DOHH2 (cell line): ENCODE measurements around the gene MECP2.

Experiments
- H3F3A ChIP-seq: fragments of 200-600 bp; sonication (generic), shearing (Covaris generic); 2 replicates; pipeline ENCODE4 v1.6.0; 2016; ENCODE audit warnings: antibody characterized with exemption, mild to moderate bottlenecking; ENCODE audit not compliant: control insufficient read depth, insufficient read depth
- H3K27ac ChIP-seq: fragments of 200-600 bp; sonication (generic); 2 replicates; pipeline ENCODE4 v1.5.1; 2014; ENCODE audit warnings: low read depth, mild to moderate bottlenecking, low read length, moderate library complexity
- H3K27me3 ChIP-seq: fragments of 200-600 bp; sonication (generic); 2 replicates; pipeline ENCODE4 v1.6.1; 2014; ENCODE audit warnings: mild to moderate bottlenecking, low read length, mixed read lengths; ENCODE audit not compliant: control insufficient read depth
- H3K36me3 ChIP-seq: fragments of 200-600 bp; sonication (generic); 2 replicates; pipeline ENCODE4 v1.6.1; 2014; ENCODE audit warnings: mild to moderate bottlenecking, low read length, moderate library complexity, mixed read lengths; ENCODE audit not compliant: control insufficient read depth
- H3K4me1 ChIP-seq: fragments of 200-600 bp; sonication (generic); 2 replicates; pipeline ENCODE4 v1.6.1; 2014; ENCODE audit warnings: mild to moderate bottlenecking, low read length, mixed read lengths; ENCODE audit not compliant: control insufficient read depth
- H3K4me2 ChIP-seq: fragments of 200-600 bp; sonication (generic); 2 replicates; pipeline ENCODE4 v1.6.0; 2014; ENCODE audit warnings: mild to moderate bottlenecking, low read length, moderate library complexity
- H3K4me3 ChIP-seq: fragments of 200-600 bp; sonication (generic); 2 replicates; pipeline ENCODE4 v1.5.1; 2014; ENCODE audit warnings: mild to moderate bottlenecking, low read length, mixed read lengths
- H3K79me2 ChIP-seq: fragments of 200-600 bp; sonication (generic); 2 replicates; pipeline ENCODE4 v1.6.1; 2014; ENCODE audit warnings: mild to moderate bottlenecking, low read length, mixed read lengths; ENCODE audit not compliant: control insufficient read depth
- H3K9me2 ChIP-seq: fragments of 200-600 bp; sonication (generic); replicated peaks from 2 replicates; pipeline ENCODE4 v1.6.1; 2014; ENCODE audit warnings: mild to moderate bottlenecking, low read length, mixed read lengths; ENCODE audit not compliant: control insufficient read depth
- H3K9me3 ChIP-seq: fragments of 200-600 bp; sonication (generic); 2 replicates; pipeline ENCODE4 v1.6.1; 2014; ENCODE audit warnings: antibody characterized with exemption, low read length, mixed read lengths; ENCODE audit not compliant: control insufficient read depth, insufficient read depth
- H4K20me1 ChIP-seq: fragments of 200-600 bp; sonication (generic); 2 replicates; pipeline ENCODE4 v1.6.0; 2014; ENCODE audit warnings: low read depth, mild to moderate bottlenecking, antibody characterized with exemption, low read length, moderate library complexity; ENCODE audit not compliant: control insufficient read depth, insufficient read depth
- CTCF ChIP-seq: fragments of 200-600 bp; sonication (generic); IDR thresholded peaks from one replicate; pipeline ENCODE4 v1.5.1; 2014; ENCODE audit warnings: antibody characterized with exemption, mild to moderate bottlenecking, low read depth, low read length; ENCODE audit not compliant: poor library complexity, severe bottlenecking
- EZH2phosphoT487 ChIP-seq: fragments of 200-600 bp; sonication (generic); IDR thresholded peaks from 2 replicates; pipeline ENCODE4 v1.6.1; 2017; ENCODE audit warnings: borderline replicate concordance, mild to moderate bottlenecking, antibody characterized with exemption, low read length, moderate library complexity, mixed read lengths

Gene MECP2

GRCh38 chrX:154131955-154132354, 34.4 kb upstream of the MECP2 start:
- TF ChIP-seq CTCF (no peak), EZH2phosphoT487 (no peak)
- Histone ChIP-seq H3K9me2 (no peaks in the 10 kb centered on the region), H3K27ac (no peak overlapping the region), H3K4me1 (peaks cover 13% of the 10 kb centered on the region), H4K20me1 (no peaks in the 10 kb centered on the region), H3K4me3 (no peak overlapping the region), H3K36me3 (no peaks in the 10 kb centered on the region), H3K9me3 (no peaks in the 10 kb centered on the region), H3F3A (0 out of 2 replicates have a peak, but pooled peaks cover 3% of the 10 kb centered on the region), H3K4me2 (no peak overlapping the region), H3K79me2 (no peaks in the 10 kb centered on the region), H3K27me3 (no peaks in the 10 kb centered on the region)

- no peaks in the 10 kb centered on the region for H3K27me3 ChIP-seq
- H3K4me1 ChIP-seq: peaks cover 6% of the 10 kb centered on the region
- no peaks in the 10 kb centered on the region for H3F3A ChIP-seq
- H3K9me3 ChIP-seq: no peaks in the 10 kb centered on the region
- H3K4me3 ChIP-seq: no peak overlapping the region
- no peaks in the 10 kb centered on the region for H3K9me2 ChIP-seq
- H3K79me2 ChIP-seq: no peaks in the 10 kb centered on the region
- no peak for TF ChIP-seq EZH2phosphoT487
- TF ChIP-seq CTCF: no peak
- no peak overlapping the region for H3K27ac ChIP-seq
- H4K20me1 ChIP-seq: no peaks in the 10 kb centered on the region
- no peaks in the 10 kb centered on the region for H3K36me3 ChIP-seq
- no peak overlapping the region for H3K4me2 ChIP-seq
These were observed 28.6 kb upstream of the MECP2 start for GRCh38 chrX:154126101-154126500.

- Histone ChIP-seq H3K79me2 (no peaks in the 10 kb centered on the region), H3K9me3 (no peaks in the 10 kb centered on the region), H4K20me1 (no peaks in the 10 kb centered on the region), H3F3A (no peaks in the 10 kb centered on the region), H3K4me3 (no peak overlapping the region), H3K27me3 (no peaks in the 10 kb centered on the region), H3K27ac (no peak overlapping the region), H3K36me3 (no peaks in the 10 kb centered on the region), H3K4me1 (peaks cover 6% of the 10 kb centered on the region), H3K9me2 (no peaks in the 10 kb centered on the region), H3K4me2 (no peak overlapping the region)
- TF ChIP-seq EZH2phosphoT487: no peak
- TF ChIP-seq CTCF: no peak
These were observed 28.0 kb upstream of the MECP2 start for GRCh38 chrX:154125391-154126040.
